Gastrocnemius medialis (tissue), 4 donors: Measurements from ENCODE around the gene HECTD4.

ENCODE experiments used
- CTCF ChIP-seq, 5 experiments: fragments of 450-650 bp in 3 of 5; fragments of 200-600 bp in 2 of 5; sonication (generic) in 2 of 5; IDR thresholded peaks in 4 of 5; conservative IDR thresholded peaks in 1 of 5; 1 replicate in 4 of 5; 2 replicates in 1 of 5; pipeline ENCODE4 v1.5.1; 2016 to 2019; ENCODE audit warnings: antibody characterized with exemption in 5 of 5, mild to moderate bottlenecking in 3 of 5, moderate library complexity in 3 of 5
- POLR2A ChIP-seq, 2 donors: fragments of 450-650 bp; IDR thresholded peaks; one replicate each; pipeline ENCODE4 v1.6.1; 2017; ENCODE audit warnings: antibody characterized with exemption in 2 of 2, mild to moderate bottlenecking in 2 of 2, moderate library complexity in 2 of 2

GRCh38 chr12:112386726-112387125 lies 4.5 kb upstream of the HECTD4 start:
- no peak for TF ChIP-seq POLR2A (IDR thresholded peaks at IDR 0.05)
- no peak for TF ChIP-seq CTCF (IDR thresholded peaks at IDR 0.05 in 4 of 5, conservative IDR thresholded peaks at IDR 0.05 in 1 of 5)
